Activated CD8-positive, alpha-beta memory T cell treated with anti-CD3 and anti-CD28 coated beads, Interleukin-2, amount 50 U/mL, for 1 hour (primary cell): ENCODE data around the gene ADGRV1.
A peak's percentile ranks its signal among the peaks of the same experiment; 100 is the strongest.
"Not testable (repeated sequence)": the region's sequence is repeated elsewhere in the genome, so short reads cannot be mapped to it uniquely, and the experiment has no call there.

ENCODE experiments used
- DNase-seq: peaks from one replicate; pipeline ENCODE4 v3.0.0-alpha.2; 2020; ENCODE audit errors: extremely low read depth

Gene ADGRV1

GRCh38 chr5:90718387-90718786 is 159.8 kb downstream of the ADGRV1 start:
- DNase-seq = no peak

- DNase-seq = no peak
These were observed 181.0 kb downstream of the ADGRV1 start for GRCh38 chr5:90739567-90739966.

GRCh38 chr5:90740244-90740799 is 181.7 kb downstream of the ADGRV1 start:
- no peak for DNase-seq

GRCh38 chr5:90741022-90741564 is 182.5 kb downstream of the ADGRV1 start:
- DNase-seq = no peak

- no peak for DNase-seq
These were observed 187.5 kb downstream of the ADGRV1 start for GRCh38 chr5:90746119-90746518.

- no peak for DNase-seq
These were observed 188.6 kb downstream of the ADGRV1 start for GRCh38 chr5:90747175-90747574.

GRCh38 chr5:90747693-90748092 is 189.1 kb downstream of the ADGRV1 start:
- DNase-seq = no peak

GRCh38 chr5:90759119-90759518 is 200.5 kb downstream of the ADGRV1 start:
- DNase-seq = no peak

- DNase-seq = no peak
These were observed 209.1 kb downstream of the ADGRV1 start for GRCh38 chr5:90767710-90768109.

GRCh38 chr5:90770006-90770541 is 211.5 kb downstream of the ADGRV1 start:
- not testable (repeated sequence) for DNase-seq

GRCh38 chr5:90777959-90778358 is 219.4 kb downstream of the ADGRV1 start:
- DNase-seq = no peak

GRCh38 chr5:90783460-90784333 is 225.1 kb downstream of the ADGRV1 start:
- DNase-seq = peak; percentile 23

- DNase-seq = no peak
These were observed 228.2 kb downstream of the ADGRV1 start for GRCh38 chr5:90786756-90787155.

GRCh38 chr5:90792725-90793124 is 234.1 kb downstream of the ADGRV1 start:
- no peak for DNase-seq

GRCh38 chr5:90793183-90793582 is 234.6 kb downstream of the ADGRV1 start:
- no peak for DNase-seq

GRCh38 chr5:90796919-90797318 is 238.3 kb downstream of the ADGRV1 start:
- DNase-seq = not testable (repeated sequence)

GRCh38 chr5:90800082-90800481 is 241.5 kb downstream of the ADGRV1 start:
- DNase-seq = not testable (repeated sequence)

- DNase-seq = not testable (repeated sequence)
These were observed 241.9 kb downstream of the ADGRV1 start for GRCh38 chr5:90800515-90800914.

GRCh38 chr5:90802474-90803317 is 244.1 kb downstream of the ADGRV1 start:
- DNase-seq = no peak

GRCh38 chr5:90803381-90803780 is 244.8 kb downstream of the ADGRV1 start:
- DNase-seq = no peak

GRCh38 chr5:90803876-90804275 is 245.3 kb downstream of the ADGRV1 start:
- DNase-seq = no peak

- DNase-seq = no peak
These were observed 248.9 kb downstream of the ADGRV1 start for GRCh38 chr5:90807496-90807895.
